Panc1 (cell line): ENCODE measurements around the gene PKIB. TPM values are rescaled to one million over a fixed set of nuclear protein-coding genes. Genes with fewer than 3 reads are reported as not detected.

Experiments
- ATAC-seq: fragments of 200-7000 bp; cut with Tn5 transposase; 2 replicates; pipeline ENCODE4 v1.9.1; 2020; ENCODE audit warnings: mild to moderate bottlenecking, moderate library complexity
- BruUV-seq: library from RNA; stranded (reverse); fragments of 400-500 nt; replicated peaks from 2 replicates; lab custom pipeline; 2021; lab: Mats Ljungman, UMichigan
- CTCF ChIA-PET: fragments of 300-600 bp; sonication (Branson Sonifier 250); formaldehyde crosslinking; loops from one replicate; lab custom pipeline; 2022; ENCODE audit warnings: antibody characterized with exemption; lab: Charles Lee
- POLR2A ChIA-PET: fragments of 300-600 bp; sonication (Branson Sonifier 250); formaldehyde crosslinking; loops from one replicate; lab custom pipeline; 2022; ENCODE audit warnings: antibody characterized with exemption; lab: Charles Lee
- DNase-seq: peaks from one replicate; pipeline ENCODE4 v3.0.0-alpha.2; 2010; ENCODE audit warnings: low read depth, low spot score
- H3K27ac ChIP-seq: 2 replicates; pipeline ENCODE4 v1.5.1; 2011; ENCODE audit warnings: mild to moderate bottlenecking, low read length, inconsistent platforms
- H3K27me3 ChIP-seq: fragments of 200-500 bp; sonication (Bioruptor generic); 2 replicates; pipeline ENCODE4 v1.6.0; 2014; ENCODE audit warnings: low read length, inconsistent platforms; ENCODE audit not compliant: control insufficient read depth, insufficient read depth
- H3K36me3 ChIP-seq: fragments of 200-500 bp; sonication (Bioruptor generic); 2 replicates; pipeline ENCODE4 v1.5.1; 2014; ENCODE audit warnings: inconsistent platforms, mild to moderate bottlenecking, low read length, moderate library complexity; ENCODE audit not compliant: control insufficient read depth, insufficient read depth
- H3K4me1 ChIP-seq: 2 replicates; pipeline ENCODE4 v1.5.1; 2011; ENCODE audit warnings: inconsistent platforms, mild to moderate bottlenecking, low read length, moderate library complexity; ENCODE audit not compliant: control insufficient read depth, insufficient read depth
- H3K4me3 ChIP-seq, 2 experiments: 2 replicates each; pipeline ENCODE4 v1.5.1; 2011 to 2012; ENCODE audit warnings: low read depth in 2 of 2, low read length in 2 of 2, mild to moderate bottlenecking in 2 of 2, inconsistent platforms in 1 of 2, moderate library complexity in 1 of 2
- H3K9me3 ChIP-seq: fragments of 200-500 bp; sonication (Bioruptor generic); 2 replicates; pipeline ENCODE4 v1.5.1; 2014; ENCODE audit warnings: low read depth, mild to moderate bottlenecking, inconsistent platforms, low read length, moderate library complexity; ENCODE audit not compliant: control insufficient read depth, insufficient read depth
- POLR2AphosphoS5 ChIP-seq: IDR thresholded peaks from 2 replicates; pipeline ENCODE4 v1.6.1; 2012; ENCODE audit warnings: mild to moderate bottlenecking, low read depth, low read length, moderate library complexity
- SIN3A ChIP-seq: IDR thresholded peaks from 2 replicates; pipeline ENCODE4 v1.6.1; 2012; ENCODE audit warnings: low read depth, mild to moderate bottlenecking, low read length, moderate library complexity, borderline replicate concordance; ENCODE audit not compliant: insufficient read depth
- TCF7L2 ChIP-seq: IDR thresholded peaks from 2 replicates; pipeline ENCODE4 v1.6.1; 2011; ENCODE audit warnings: mild to moderate bottlenecking, low read depth, low read length, inconsistent platforms
- in situ Hi-C: cut with HindIII; loops from 2 replicates; pipeline ENCODE4 v1.10.0; 2016; ENCODE audit warnings: low sequenced_read_pairs, low pct_unique_long_range_greater_than_20kb
- intact Hi-C: fragments of 100-400 bp; cut with micrococcal nuclease; formaldehyde crosslinking; loops from one replicate; pipeline ENCODE4 v1.10.0; 2022; ENCODE audit not compliant: unreplicated experiment
- total RNA-seq: library from RNA; stranded (reverse); gene quantifications from one replicate; pipeline ENCODE4 v1.2.1, GENCODE V29; 2021; ENCODE audit not compliant: unreplicated experiment
- TF ChIP-seq, protein P1 (sequence below), 2 experiments: IDR thresholded peaks; 2 replicates each; pipeline ENCODE4 v1.6.1; 2011 to 2012; ENCODE audit warnings: low read depth in 2 of 2, control low read depth in 1 of 2, low read length in 1 of 2, mild to moderate bottlenecking in 1 of 2, moderate library complexity in 1 of 2; ENCODE audit not compliant: insufficient read depth in 1 of 2
- TF ChIP-seq, protein P2 (sequence below): fragments of 450-650 bp; IDR thresholded peaks from 2 replicates; pipeline ENCODE4 v1.5.1; 2017; ENCODE audit warnings: mild to moderate bottlenecking

Gene PKIB
- total RNA-seq, 1 experiment from 2014 or later: 1.1 TPM

- TF ChIP-seq SIN3A: no peak
- TF ChIP-seq POLR2AphosphoS5: no peak
- no peak for TF ChIP-seq TCF7L2
- TF ChIP-seq, protein P1, sequence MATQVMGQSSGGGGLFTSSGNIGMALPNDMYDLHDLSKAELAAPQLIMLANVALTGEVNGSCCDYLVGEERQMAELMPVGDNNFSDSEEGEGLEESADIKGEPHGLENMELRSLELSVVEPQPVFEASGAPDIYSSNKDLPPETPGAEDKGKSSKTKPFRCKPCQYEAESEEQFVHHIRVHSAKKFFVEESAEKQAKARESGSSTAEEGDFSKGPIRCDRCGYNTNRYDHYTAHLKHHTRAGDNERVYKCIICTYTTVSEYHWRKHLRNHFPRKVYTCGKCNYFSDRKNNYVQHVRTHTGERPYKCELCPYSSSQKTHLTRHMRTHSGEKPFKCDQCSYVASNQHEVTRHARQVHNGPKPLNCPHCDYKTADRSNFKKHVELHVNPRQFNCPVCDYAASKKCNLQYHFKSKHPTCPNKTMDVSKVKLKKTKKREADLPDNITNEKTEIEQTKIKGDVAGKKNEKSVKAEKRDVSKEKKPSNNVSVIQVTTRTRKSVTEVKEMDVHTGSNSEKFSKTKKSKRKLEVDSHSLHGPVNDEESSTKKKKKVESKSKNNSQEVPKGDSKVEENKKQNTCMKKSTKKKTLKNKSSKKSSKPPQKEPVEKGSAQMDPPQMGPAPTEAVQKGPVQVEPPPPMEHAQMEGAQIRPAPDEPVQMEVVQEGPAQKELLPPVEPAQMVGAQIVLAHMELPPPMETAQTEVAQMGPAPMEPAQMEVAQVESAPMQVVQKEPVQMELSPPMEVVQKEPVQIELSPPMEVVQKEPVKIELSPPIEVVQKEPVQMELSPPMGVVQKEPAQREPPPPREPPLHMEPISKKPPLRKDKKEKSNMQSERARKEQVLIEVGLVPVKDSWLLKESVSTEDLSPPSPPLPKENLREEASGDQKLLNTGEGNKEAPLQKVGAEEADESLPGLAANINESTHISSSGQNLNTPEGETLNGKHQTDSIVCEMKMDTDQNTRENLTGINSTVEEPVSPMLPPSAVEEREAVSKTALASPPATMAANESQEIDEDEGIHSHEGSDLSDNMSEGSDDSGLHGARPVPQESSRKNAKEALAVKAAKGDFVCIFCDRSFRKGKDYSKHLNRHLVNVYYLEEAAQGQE (IDR thresholded peaks at IDR 0.05; ENCODE audit: insufficient read depth in 1 of 2, low read depth in 2 of 2, low read length in 1 of 2): no peak
- TF ChIP-seq, protein P2, sequence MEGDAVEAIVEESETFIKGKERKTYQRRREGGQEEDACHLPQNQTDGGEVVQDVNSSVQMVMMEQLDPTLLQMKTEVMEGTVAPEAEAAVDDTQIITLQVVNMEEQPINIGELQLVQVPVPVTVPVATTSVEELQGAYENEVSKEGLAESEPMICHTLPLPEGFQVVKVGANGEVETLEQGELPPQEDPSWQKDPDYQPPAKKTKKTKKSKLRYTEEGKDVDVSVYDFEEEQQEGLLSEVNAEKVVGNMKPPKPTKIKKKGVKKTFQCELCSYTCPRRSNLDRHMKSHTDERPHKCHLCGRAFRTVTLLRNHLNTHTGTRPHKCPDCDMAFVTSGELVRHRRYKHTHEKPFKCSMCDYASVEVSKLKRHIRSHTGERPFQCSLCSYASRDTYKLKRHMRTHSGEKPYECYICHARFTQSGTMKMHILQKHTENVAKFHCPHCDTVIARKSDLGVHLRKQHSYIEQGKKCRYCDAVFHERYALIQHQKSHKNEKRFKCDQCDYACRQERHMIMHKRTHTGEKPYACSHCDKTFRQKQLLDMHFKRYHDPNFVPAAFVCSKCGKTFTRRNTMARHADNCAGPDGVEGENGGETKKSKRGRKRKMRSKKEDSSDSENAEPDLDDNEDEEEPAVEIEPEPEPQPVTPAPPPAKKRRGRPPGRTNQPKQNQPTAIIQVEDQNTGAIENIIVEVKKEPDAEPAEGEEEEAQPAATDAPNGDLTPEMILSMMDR: no peak
- ChIA-PET CTCF (no interaction called here), POLR2A (no interaction called here)
- in situ Hi-C loops: no loop called here
- intact Hi-C loops: no loop called here
- DNase-seq (no peak), ATAC-seq (no peak)
- H3K4me3 ChIP-seq: no peak overlapping the region
- no TSS peak for BruUV-seq
- no peaks in the 10 kb centered on the region for H3K36me3 ChIP-seq
- H3K9me3 ChIP-seq: no peaks in the 10 kb centered on the region
- no peaks in the 10 kb centered on the region for H3K4me1 ChIP-seq
- no peaks in the 10 kb centered on the region for H3K27me3 ChIP-seq
- no peak overlapping the region for H3K27ac ChIP-seq
Observed at GRCh38 chr6:122696079-122696478, 85.9 kb downstream of the PKIB start.

DNA sequence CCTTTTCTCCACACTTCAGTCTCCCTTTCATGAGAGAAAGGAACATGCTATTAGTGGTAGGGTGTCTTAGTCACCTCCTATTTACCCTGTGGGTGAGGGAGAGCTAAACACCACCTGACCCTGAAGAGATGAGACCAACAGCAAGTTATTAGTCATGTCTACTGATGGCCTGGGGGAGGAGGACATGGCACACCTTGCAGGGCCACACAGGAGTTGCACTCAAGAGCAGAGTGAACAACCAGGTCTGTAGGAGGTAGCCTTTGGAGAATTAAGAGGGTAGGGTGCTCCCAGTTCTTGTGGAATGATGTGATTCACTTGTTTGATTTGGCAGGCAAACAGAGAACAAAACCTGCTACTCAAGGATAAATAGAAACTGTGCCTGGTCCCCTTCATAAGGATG lies 86.6 kb downstream of the PKIB start:
- intact Hi-C loops: no loop called here
- ChIA-PET POLR2A (no interaction called here), CTCF (no interaction called here)
- Histone ChIP-seq H3K4me1 (no peaks in the 10 kb centered on the region), H3K36me3 (no peaks in the 10 kb centered on the region), H3K4me3 (no peak overlapping the region), H3K27ac (no peak overlapping the region), H3K9me3 (no peaks in the 10 kb centered on the region), H3K27me3 (no peaks in the 10 kb centered on the region)
- no TSS peak for BruUV-seq
- TF ChIP-seq, protein P2: no peak
- TF ChIP-seq SIN3A (no peak), TCF7L2 (no peak), POLR2AphosphoS5 (no peak)
- TF ChIP-seq, protein P1 (IDR thresholded peaks at IDR 0.05; ENCODE audit: insufficient read depth in 1 of 2, low read depth in 2 of 2, low read length in 1 of 2): no peak
- in situ Hi-C loops: no loop called here
- no peak for ATAC-seq
- DNase-seq: no peak
